ENCODE results near the gene PSENEN. TPM values are rescaled to one million over a fixed set of nuclear protein-coding genes. Genes with fewer than 3 reads are reported as not detected.

Gene PSENEN
- total and polyA plus RNA-seq, 2 experiments from 2014 or later, result 20.6 to 175 TPM

DNA sequence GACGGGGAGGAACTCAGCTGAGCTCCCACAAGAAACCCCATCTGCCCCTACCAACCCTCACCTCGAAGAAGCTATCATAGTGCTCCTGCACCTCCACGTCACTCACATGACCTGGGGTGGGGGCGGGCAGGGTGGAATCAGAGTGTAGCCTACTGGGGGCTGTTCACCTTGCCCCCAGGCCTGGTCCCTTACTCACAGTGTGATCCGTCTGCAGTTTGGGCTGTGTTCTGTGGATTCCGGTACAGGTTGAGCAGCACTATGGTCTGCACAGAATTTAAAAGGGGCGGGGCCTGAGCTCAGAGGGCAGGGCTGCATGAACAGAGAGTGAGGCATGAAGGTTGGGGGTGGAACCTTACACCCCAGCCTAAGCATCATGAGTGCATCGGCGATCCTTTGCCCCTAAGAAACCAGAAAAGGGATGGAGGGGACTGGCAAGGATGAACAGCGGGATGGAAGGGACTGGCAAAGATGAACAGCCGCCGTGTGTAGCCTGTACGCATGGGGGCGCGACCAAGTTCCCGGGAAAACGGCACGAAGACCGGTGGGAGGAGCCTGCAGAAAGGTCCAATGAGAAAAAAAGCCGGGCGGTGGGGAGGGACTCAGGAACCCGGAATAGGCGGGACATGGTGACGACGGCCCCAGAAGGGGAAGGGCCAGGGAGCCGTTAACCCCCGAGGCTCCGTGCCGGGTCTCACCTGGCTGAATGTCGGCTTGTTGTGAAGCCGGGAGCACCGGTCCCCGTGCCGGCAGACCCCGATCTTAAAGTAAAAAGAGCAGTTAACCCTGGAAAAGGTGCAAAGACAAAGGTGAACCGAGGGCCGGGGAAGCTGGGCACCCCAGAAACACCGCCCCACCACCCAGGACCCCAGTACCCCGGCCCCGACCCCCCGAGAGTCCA, 772 bp upstream of the PSENEN start:
- Histone ChIP-seq H4K20me1 (replicated peaks; ENCODE audit: insufficient read depth) (no peaks in the 10 kb centered on the region), H2AFZ (peak overlapping the region; percentile 64), H3K4me2 (peak overlapping the region; percentile 75), H3K36me3 (ENCODE audit: insufficient read depth) (no peaks in the 10 kb centered on the region), H3K27me3 (ENCODE audit: insufficient read depth) (no peaks in the 10 kb centered on the region), H3K27ac (ENCODE audit: low read depth) (peak overlapping the region; percentile 94), H3K9me2 (ENCODE audit: insufficient read depth) (no peaks in the 10 kb centered on the region), H3F3A (replicated peaks; ENCODE audit: low read depth) (peaks cover 10% of the 10 kb centered on the region), H3K79me2 (replicated peaks; ENCODE audit: insufficient read depth) (peaks cover 14% of the 10 kb centered on the region), H3K4me1 (ENCODE audit: insufficient read depth) (peaks cover 20% of the 10 kb centered on the region), H3K4me3 (peak overlapping the region; percentile 76)
- H3K4me3 Mint-ChIP-seq, result peak overlapping the region; percentile 97
- peak overlapping the region; percentile 100 for H3K27ac Mint-ChIP-seq
- DNase-seq (ENCODE audit: low spot score) (peak; percentile 99), ATAC-seq (peak; percentile 38)
- H3K4me1 Mint-ChIP-seq, result peaks cover 25% of the 10 kb centered on the region
- peaks cover 5% of the 10 kb centered on the region for H3K27me3 Mint-ChIP-seq (ENCODE audit: insufficient read depth, low read depth, poor library complexity)
- no peaks in the 10 kb centered on the region; the same call in 2 of the 3 replicates for H3K9me3 Mint-ChIP-seq
- H3K36me3 Mint-ChIP-seq (ENCODE audit: low read depth), result peaks cover 7% of the 10 kb centered on the region
- TF ChIP-seq, protein P1, sequence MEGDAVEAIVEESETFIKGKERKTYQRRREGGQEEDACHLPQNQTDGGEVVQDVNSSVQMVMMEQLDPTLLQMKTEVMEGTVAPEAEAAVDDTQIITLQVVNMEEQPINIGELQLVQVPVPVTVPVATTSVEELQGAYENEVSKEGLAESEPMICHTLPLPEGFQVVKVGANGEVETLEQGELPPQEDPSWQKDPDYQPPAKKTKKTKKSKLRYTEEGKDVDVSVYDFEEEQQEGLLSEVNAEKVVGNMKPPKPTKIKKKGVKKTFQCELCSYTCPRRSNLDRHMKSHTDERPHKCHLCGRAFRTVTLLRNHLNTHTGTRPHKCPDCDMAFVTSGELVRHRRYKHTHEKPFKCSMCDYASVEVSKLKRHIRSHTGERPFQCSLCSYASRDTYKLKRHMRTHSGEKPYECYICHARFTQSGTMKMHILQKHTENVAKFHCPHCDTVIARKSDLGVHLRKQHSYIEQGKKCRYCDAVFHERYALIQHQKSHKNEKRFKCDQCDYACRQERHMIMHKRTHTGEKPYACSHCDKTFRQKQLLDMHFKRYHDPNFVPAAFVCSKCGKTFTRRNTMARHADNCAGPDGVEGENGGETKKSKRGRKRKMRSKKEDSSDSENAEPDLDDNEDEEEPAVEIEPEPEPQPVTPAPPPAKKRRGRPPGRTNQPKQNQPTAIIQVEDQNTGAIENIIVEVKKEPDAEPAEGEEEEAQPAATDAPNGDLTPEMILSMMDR (conservative IDR thresholded peaks at IDR 0.05; ENCODE audit: low read depth in 2 of 2), result peak; percentile 43
- TF ChIP-seq ZNF114 (CRISPR knock-in tag; IDR thresholded peaks at IDR 0.05) (no peak), CREB1 (CRISPR knock-in tag; IDR thresholded peaks at IDR 0.05; ENCODE audit: low read depth) (peak; percentile 73), ZNF331 (CRISPR knock-in tag; IDR thresholded peaks at IDR 0.05; ENCODE audit: low read depth) (no peak), POLR2AphosphoS5 (IDR thresholded peaks at IDR 0.05; ENCODE audit: low read depth) (peak; percentile 33; the same call in 1 of the 2 replicates), EZH2 (IDR thresholded peaks at IDR 0.05; ENCODE audit: low read depth, unreplicated experiment) (no peak)
- TF ChIP-seq, protein P2, sequence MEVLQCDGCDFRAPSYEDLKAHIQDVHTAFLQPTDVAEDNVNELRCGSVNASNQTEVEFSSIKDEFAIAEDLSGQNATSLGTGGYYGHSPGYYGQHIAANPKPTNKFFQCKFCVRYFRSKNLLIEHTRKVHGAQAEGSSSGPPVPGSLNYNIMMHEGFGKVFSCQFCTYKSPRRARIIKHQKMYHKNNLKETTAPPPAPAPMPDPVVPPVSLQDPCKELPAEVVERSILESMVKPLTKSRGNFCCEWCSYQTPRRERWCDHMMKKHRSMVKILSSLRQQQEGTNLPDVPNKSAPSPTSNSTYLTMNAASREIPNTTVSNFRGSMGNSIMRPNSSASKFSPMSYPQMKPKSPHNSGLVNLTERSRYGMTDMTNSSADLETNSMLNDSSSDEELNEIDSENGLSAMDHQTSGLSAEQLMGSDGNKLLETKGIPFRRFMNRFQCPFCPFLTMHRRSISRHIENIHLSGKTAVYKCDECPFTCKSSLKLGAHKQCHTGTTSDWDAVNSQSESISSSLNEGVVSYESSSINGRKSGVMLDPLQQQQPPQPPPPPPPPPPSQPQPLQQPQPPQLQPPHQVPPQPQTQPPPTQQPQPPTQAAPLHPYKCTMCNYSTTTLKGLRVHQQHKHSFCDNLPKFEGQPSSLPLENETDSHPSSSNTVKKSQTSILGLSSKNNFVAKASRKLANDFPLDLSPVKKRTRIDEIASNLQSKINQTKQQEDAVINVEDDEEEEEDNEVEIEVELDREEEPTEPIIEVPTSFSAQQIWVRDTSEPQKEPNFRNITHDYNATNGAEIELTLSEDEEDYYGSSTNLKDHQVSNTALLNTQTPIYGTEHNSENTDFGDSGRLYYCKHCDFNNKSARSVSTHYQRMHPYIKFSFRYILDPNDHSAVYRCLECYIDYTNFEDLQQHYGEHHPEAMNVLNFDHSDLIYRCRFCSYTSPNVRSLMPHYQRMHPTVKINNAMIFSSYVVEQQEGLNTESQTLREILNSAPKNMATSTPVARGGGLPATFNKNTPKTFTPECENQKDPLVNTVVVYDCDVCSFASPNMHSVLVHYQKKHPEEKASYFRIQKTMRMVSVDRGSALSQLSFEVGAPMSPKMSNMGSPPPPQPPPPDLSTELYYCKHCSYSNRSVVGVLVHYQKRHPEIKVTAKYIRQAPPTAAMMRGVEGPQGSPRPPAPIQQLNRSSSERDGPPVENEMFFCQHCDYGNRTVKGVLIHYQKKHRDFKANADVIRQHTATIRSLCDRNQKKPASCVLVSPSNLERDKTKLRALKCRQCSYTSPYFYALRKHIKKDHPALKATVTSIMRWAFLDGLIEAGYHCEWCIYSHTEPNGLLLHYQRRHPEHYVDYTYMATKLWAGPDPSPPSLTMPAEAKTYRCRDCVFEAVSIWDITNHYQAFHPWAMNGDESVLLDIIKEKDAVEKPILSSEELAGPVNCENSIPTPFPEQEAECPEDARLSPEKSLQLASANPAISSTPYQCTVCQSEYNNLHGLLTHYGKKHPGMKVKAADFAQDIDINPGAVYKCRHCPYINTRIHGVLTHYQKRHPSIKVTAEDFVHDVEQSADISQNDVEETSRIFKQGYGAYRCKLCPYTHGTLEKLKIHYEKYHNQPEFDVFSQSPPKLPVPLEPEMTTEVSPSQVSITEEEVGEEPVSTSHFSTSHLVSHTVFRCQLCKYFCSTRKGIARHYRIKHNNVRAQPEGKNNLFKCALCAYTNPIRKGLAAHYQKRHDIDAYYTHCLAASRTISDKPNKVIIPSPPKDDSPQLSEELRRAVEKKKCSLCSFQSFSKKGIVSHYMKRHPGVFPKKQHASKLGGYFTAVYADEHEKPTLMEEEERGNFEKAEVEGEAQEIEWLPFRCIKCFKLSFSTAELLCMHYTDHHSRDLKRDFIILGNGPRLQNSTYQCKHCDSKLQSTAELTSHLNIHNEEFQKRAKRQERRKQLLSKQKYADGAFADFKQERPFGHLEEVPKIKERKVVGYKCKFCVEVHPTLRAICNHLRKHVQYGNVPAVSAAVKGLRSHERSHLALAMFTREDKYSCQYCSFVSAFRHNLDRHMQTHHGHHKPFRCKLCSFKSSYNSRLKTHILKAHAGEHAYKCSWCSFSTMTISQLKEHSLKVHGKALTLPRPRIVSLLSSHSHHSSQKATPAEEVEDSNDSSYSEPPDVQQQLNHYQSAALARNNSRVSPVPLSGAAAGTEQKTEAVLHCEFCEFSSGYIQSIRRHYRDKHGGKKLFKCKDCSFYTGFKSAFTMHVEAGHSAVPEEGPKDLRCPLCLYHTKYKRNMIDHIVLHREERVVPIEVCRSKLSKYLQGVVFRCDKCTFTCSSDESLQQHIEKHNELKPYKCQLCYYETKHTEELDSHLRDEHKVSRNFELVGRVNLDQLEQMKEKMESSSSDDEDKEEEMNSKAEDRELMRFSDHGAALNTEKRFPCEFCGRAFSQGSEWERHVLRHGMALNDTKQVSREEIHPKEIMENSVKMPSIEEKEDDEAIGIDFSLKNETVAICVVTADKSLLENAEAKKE (CRISPR knock-in tag; IDR thresholded peaks at IDR 0.05), result no peak
- TF ChIP-seq, protein P3, sequence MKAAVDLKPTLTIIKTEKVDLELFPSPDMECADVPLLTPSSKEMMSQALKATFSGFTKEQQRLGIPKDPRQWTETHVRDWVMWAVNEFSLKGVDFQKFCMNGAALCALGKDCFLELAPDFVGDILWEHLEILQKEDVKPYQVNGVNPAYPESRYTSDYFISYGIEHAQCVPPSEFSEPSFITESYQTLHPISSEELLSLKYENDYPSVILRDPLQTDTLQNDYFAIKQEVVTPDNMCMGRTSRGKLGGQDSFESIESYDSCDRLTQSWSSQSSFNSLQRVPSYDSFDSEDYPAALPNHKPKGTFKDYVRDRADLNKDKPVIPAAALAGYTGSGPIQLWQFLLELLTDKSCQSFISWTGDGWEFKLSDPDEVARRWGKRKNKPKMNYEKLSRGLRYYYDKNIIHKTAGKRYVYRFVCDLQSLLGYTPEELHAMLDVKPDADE (IDR thresholded peaks at IDR 0.05), result no peak

All from GM23338 (cell line).